ENCODE measurements around the gene TRPC1.

The TRPC1 gene

DNA sequence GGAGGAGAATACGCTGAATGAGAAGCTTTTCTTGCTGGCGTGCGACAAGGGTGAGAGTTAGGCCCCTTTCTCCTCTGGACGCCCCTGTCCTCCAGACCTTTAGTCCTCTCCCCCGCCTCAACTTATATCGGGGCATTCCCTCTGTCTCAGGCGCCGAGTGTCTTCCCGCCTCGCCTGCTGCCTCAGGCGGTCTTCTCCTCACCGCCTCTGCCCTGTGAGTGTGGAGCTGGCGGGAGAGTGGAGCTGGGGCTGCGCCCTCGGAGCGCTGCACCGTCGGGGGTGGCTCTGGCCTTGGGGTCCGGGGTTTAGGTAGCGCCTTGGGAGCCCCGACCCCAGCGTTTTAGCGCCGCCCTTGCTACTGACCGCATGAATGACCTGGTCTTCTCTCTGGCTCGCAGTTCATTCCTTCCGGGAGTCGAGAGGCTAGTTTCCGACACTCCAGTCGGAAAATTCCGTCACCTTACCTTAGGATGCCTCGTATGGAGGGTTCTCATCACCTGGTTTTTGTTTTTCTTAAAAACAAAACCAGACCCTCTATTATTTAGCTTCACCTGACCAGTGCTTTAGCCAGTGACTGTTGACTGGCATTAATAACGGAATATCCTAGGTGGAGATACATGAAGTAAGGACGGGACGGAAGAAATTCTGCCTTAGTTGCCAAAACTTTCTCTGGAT, 985 bp downstream of the TRPC1 start:
- peak overlapping the region; percentile 74 for H3K4me3 ChIP-seq (ENCODE audit: control insufficient read depth, low read depth, low read length)
- DNase-seq (ENCODE audit: low read depth): peak; percentile 43
- TF ChIP-seq, protein P1, sequence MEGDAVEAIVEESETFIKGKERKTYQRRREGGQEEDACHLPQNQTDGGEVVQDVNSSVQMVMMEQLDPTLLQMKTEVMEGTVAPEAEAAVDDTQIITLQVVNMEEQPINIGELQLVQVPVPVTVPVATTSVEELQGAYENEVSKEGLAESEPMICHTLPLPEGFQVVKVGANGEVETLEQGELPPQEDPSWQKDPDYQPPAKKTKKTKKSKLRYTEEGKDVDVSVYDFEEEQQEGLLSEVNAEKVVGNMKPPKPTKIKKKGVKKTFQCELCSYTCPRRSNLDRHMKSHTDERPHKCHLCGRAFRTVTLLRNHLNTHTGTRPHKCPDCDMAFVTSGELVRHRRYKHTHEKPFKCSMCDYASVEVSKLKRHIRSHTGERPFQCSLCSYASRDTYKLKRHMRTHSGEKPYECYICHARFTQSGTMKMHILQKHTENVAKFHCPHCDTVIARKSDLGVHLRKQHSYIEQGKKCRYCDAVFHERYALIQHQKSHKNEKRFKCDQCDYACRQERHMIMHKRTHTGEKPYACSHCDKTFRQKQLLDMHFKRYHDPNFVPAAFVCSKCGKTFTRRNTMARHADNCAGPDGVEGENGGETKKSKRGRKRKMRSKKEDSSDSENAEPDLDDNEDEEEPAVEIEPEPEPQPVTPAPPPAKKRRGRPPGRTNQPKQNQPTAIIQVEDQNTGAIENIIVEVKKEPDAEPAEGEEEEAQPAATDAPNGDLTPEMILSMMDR (conservative IDR thresholded peaks at IDR 0.05; ENCODE audit: control insufficient read depth, insufficient read depth, low read depth, low read length): peak; percentile 2

DNA sequence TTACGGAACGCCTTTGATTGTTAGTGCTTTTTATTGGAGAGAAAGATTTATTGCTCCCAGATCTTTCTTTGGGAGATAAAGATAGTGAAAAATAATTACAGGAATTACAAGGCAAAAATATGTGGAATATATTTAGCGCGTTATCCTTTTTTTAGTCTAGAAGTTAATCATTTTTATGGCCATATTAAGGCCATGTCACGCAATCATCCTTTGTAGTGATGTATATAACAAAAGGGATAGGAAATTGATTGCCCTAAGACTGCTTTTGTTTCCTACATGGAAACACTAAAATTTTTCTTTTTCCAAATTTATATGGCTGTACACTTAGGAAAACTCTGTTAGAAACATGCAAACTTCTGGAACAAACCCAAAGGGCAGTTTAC, 1.5 kb downstream of the TRPC1 start:
- TF ChIP-seq, protein P1 (conservative IDR thresholded peaks at IDR 0.05; ENCODE audit: control insufficient read depth, insufficient read depth, low read depth, low read length): no peak
- DNase-seq (ENCODE audit: low read depth): no peak
- H3K4me3 ChIP-seq (ENCODE audit: control insufficient read depth, low read depth, low read length): peak overlapping the region; percentile 74

GRCh38 chr3:142726017-142726416, 2.2 kb downstream of the TRPC1 start:
- H3K4me3 ChIP-seq (ENCODE audit: control insufficient read depth, low read depth, low read length): no peak overlapping the region
- no peak for DNase-seq (ENCODE audit: low read depth)
- TF ChIP-seq, protein P1 (conservative IDR thresholded peaks at IDR 0.05; ENCODE audit: control insufficient read depth, insufficient read depth, low read depth, low read length): no peak

GRCh38 chr3:142732066-142732465, 8.2 kb downstream of the TRPC1 start:
- no peak for DNase-seq (ENCODE audit: low read depth)
- TF ChIP-seq, protein P1 (conservative IDR thresholded peaks at IDR 0.05; ENCODE audit: control insufficient read depth, insufficient read depth, low read depth, low read length): no peak
- H3K4me3 ChIP-seq (ENCODE audit: control insufficient read depth, low read depth, low read length): no peak overlapping the region

GRCh38 chr3:142734834-142735233, 11.0 kb downstream of the TRPC1 start:
- TF ChIP-seq, protein P1 (conservative IDR thresholded peaks at IDR 0.05; ENCODE audit: control insufficient read depth, insufficient read depth, low read depth, low read length): no peak
- no peak for DNase-seq (ENCODE audit: low read depth)
- H3K4me3 ChIP-seq (ENCODE audit: control insufficient read depth, low read depth, low read length): no peak overlapping the region

DNA sequence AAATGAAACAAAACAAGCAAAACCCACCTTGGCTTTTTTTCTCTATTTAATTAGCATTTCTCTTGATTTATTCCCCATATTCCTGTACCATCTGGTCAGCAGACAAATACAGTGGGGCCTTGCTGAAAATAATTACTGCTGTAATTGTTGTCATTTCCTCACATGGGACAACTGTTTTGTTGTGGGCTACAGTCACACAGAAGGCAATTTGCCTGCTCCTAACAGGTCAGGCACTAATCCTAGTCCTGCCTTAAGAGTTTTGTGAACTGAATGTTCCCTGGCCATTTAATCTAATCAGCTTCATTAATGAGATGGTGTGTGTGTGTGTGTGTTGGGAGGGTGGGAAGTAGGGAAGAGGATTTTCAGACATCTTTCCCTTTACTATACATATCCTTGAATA, 11.6 kb downstream of the TRPC1 start:
- DNase-seq (ENCODE audit: low read depth): no peak
- TF ChIP-seq, protein P1 (conservative IDR thresholded peaks at IDR 0.05; ENCODE audit: control insufficient read depth, insufficient read depth, low read depth, low read length): no peak
- no peak overlapping the region for H3K4me3 ChIP-seq (ENCODE audit: control insufficient read depth, low read depth, low read length)

DNA sequence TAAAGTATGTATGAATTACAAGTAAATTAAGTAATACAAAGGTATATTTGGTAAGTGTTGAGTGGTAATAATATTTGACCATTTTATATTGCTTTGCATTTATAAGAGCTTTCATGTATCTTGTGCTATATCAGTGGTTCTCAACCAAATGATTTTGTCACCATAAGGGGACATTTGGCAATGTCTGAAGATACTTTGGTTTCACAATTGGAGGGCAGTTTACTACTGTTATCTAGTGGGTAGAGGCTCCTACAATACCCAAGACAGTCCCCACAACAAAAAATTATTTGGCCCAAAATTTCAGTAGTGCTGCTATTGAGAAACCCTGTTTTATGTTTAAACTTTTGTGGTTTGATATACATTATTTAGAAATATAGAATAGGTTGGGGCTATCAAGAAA, 14.6 kb downstream of the TRPC1 start:
- TF ChIP-seq, protein P1 (conservative IDR thresholded peaks at IDR 0.05; ENCODE audit: control insufficient read depth, insufficient read depth, low read depth, low read length): no peak
- no peak for DNase-seq (ENCODE audit: low read depth)
- no peak overlapping the region for H3K4me3 ChIP-seq (ENCODE audit: control insufficient read depth, low read depth, low read length)
